A172 (cell line): Measurements from ENCODE around the gene SH3RF3. TPM values are rescaled to one million over a fixed set of nuclear protein-coding genes. Genes with fewer than 3 reads are reported as not detected.
A peak's percentile ranks its signal among the peaks of the same experiment; 100 is the strongest.

ENCODE experiments used
- DNase-seq: peaks from one replicate; pipeline ENCODE4 v3.0.0-alpha.2; 2015; ENCODE audit warnings: low spot score
- total RNA-seq: library from RNA; depleted of rRNA; stranded (reverse); fragments of >200 nt; shearing (Covaris generic); gene quantifications from 2 replicates; pipeline ENCODE4 v1.2.3, GENCODE V29; 2014

SH3RF3 gene
- total RNA-seq, 1 experiment from 2014 or later = 3.6 TPM

GRCh38 chr2:109238580-109238979, 109.6 kb downstream of the SH3RF3 start:
- peak; percentile 44 for DNase-seq

- DNase-seq = peak; percentile 82
These were observed 110.7 kb downstream of the SH3RF3 start for GRCh38 chr2:109239720-109240119.

GRCh38 chr2:109242210-109242653, 113.2 kb downstream of the SH3RF3 start:
- DNase-seq = no peak

- peak; percentile 85 for DNase-seq
These were observed 113.8 kb downstream of the SH3RF3 start for GRCh38 chr2:109242654-109243331.

GRCh38 chr2:109243526-109244303, 114.7 kb downstream of the SH3RF3 start:
- DNase-seq = no peak

- DNase-seq = no peak
These were observed 115.2 kb downstream of the SH3RF3 start for GRCh38 chr2:109244304-109244582.

GRCh38 chr2:109244750-109245382, 115.9 kb downstream of the SH3RF3 start:
- no peak for DNase-seq

GRCh38 chr2:109246176-109246575, 117.2 kb downstream of the SH3RF3 start:
- DNase-seq = no peak

GRCh38 chr2:109246616-109247015, 117.6 kb downstream of the SH3RF3 start:
- no peak for DNase-seq

GRCh38 chr2:109247340-109247739, 118.3 kb downstream of the SH3RF3 start:
- no peak for DNase-seq

GRCh38 chr2:109247812-109248211, 118.8 kb downstream of the SH3RF3 start:
- DNase-seq = no peak

GRCh38 chr2:109248590-109248989, 119.6 kb downstream of the SH3RF3 start:
- no peak for DNase-seq

- no peak for DNase-seq
These were observed 124.2 kb downstream of the SH3RF3 start for GRCh38 chr2:109253217-109253616.

- DNase-seq = no peak
These were observed 125.3 kb downstream of the SH3RF3 start for GRCh38 chr2:109254174-109254904.

GRCh38 chr2:109255654-109256053, 126.6 kb downstream of the SH3RF3 start:
- DNase-seq = no peak

- DNase-seq = no peak
These were observed 127.1 kb downstream of the SH3RF3 start for GRCh38 chr2:109256111-109256510.

- DNase-seq = no peak
These were observed 127.9 kb downstream of the SH3RF3 start for GRCh38 chr2:109256921-109257320.

- no peak for DNase-seq
These were observed 128.6 kb downstream of the SH3RF3 start for GRCh38 chr2:109257653-109258052.

GRCh38 chr2:109258376-109258775, 129.4 kb downstream of the SH3RF3 start:
- DNase-seq = no peak

GRCh38 chr2:109258905-109259540, 130.0 kb downstream of the SH3RF3 start:
- no peak for DNase-seq

GRCh38 chr2:109259671-109260070, 130.7 kb downstream of the SH3RF3 start:
- no peak for DNase-seq
